ENCODE results near the gene NAT10.

NAT10 gene

GRCh38 chr11:34161812-34162492 lies 56.5 kb downstream of the NAT10 start:
- ATAC-seq: no peak
- TF ChIP-seq ZC3H10 (CRISPR knock-in tag; IDR thresholded peaks at IDR 0.05) (no peak), ZFP3 (CRISPR knock-in tag; IDR thresholded peaks at IDR 0.05) (no peak), OSR1 (CRISPR knock-in tag; IDR thresholded peaks at IDR 0.05) (no peak)

GRCh38 chr11:34162493-34162820 lies 57.0 kb downstream of the NAT10 start:
- TF ChIP-seq CSDC2 (CRISPR knock-in tag; IDR thresholded peaks at IDR 0.05): no peak
- no peak for TF ChIP-seq TOX (CRISPR knock-in tag; IDR thresholded peaks at IDR 0.05; ENCODE audit: borderline replicate concordance)
- TF ChIP-seq CREB5 (CRISPR knock-in tag; IDR thresholded peaks at IDR 0.05; ENCODE audit: low read depth): no peak
- no peak for TF ChIP-seq TSHZ2 (CRISPR knock-in tag; IDR thresholded peaks at IDR 0.05)
- no peak for TF ChIP-seq OSR1 (CRISPR knock-in tag; IDR thresholded peaks at IDR 0.05)
- no peak for TF ChIP-seq POU6F1 (CRISPR knock-in tag; IDR thresholded peaks at IDR 0.05; ENCODE audit: borderline replicate concordance, low read depth)
- no peak for ATAC-seq

- ATAC-seq: no peak
Measured at GRCh38 chr11:34162856-34163255, 57.4 kb downstream of the NAT10 start.

More at GRCh38 chr11:34162856-34163255, 57.4 kb downstream of the NAT10 start:
- TF ChIP-seq ZFP3 (CRISPR knock-in tag; IDR thresholded peaks at IDR 0.05) (no peak), TCF4 (CRISPR knock-in tag; IDR thresholded peaks at IDR 0.05; ENCODE audit: borderline replicate concordance) (no peak), ESRRG (CRISPR knock-in tag; IDR thresholded peaks at IDR 0.05) (no peak), ZNF565 (CRISPR knock-in tag; conservative IDR thresholded peaks at IDR 0.05; ENCODE audit: low read depth) (no peak), BACH2 (CRISPR knock-in tag; IDR thresholded peaks at IDR 0.05; ENCODE audit: borderline replicate concordance) (no peak), ZC3H10 (CRISPR knock-in tag; IDR thresholded peaks at IDR 0.05) (no peak), PPARA (CRISPR knock-in tag; IDR thresholded peaks at IDR 0.05; ENCODE audit: borderline replicate concordance) (no peak), CSDC2 (CRISPR knock-in tag; IDR thresholded peaks at IDR 0.05) (no peak), CREB5 (CRISPR knock-in tag; IDR thresholded peaks at IDR 0.05; ENCODE audit: low read depth) (no peak), CSRNP3 (CRISPR knock-in tag; IDR thresholded peaks at IDR 0.05) (no peak), POU6F1 (CRISPR knock-in tag; IDR thresholded peaks at IDR 0.05; ENCODE audit: borderline replicate concordance, low read depth) (no peak), RARB (CRISPR knock-in tag; IDR thresholded peaks at IDR 0.05) (no peak), OSR1 (CRISPR knock-in tag; IDR thresholded peaks at IDR 0.05) (no peak), GLIS3 (CRISPR knock-in tag; IDR thresholded peaks at IDR 0.05) (no peak), ISL1 (CRISPR knock-in tag; IDR thresholded peaks at IDR 0.05) (no peak), PATZ1 (CRISPR knock-in tag; IDR thresholded peaks at IDR 0.05; ENCODE audit: borderline replicate concordance) (no peak), ZNF8 (CRISPR knock-in tag; IDR thresholded peaks at IDR 0.05) (no peak), TOX (CRISPR knock-in tag; IDR thresholded peaks at IDR 0.05; ENCODE audit: borderline replicate concordance) (no peak), TSHZ2 (CRISPR knock-in tag; IDR thresholded peaks at IDR 0.05) (no peak)
